SW480 (cell line): ENCODE data around the gene GALNTL6.
"Not testable (repeated sequence)": the region's sequence is repeated elsewhere in the genome, so short reads cannot be mapped to it uniquely, and the experiment has no call there.

ENCODE experiments used
- DNase-seq: peaks from one replicate; pipeline ENCODE4 v3.0.0-alpha.2; 2016; ENCODE audit warnings: low spot score

The GALNTL6 gene

DNA sequence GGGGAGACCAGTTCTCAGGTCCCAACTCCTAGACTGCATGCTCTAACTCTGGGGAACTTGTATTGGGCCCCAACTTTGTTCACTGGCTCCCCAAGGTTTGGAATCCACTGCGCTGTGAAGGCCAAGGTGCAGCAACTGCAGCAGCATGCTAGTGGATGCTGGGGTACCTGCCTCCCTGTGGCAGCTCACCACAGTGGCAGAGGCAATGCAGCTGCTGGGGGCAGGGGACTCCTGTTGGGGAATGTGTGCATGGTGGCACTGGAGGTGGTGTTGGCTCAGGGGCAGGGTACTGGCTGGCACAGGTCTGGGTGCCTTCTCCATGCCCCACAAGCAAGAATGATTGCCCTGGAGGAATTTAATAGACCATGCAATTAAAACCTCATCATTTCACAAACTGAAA is 862.0 kb downstream of the GALNTL6 start:
- no peak for DNase-seq

DNA sequence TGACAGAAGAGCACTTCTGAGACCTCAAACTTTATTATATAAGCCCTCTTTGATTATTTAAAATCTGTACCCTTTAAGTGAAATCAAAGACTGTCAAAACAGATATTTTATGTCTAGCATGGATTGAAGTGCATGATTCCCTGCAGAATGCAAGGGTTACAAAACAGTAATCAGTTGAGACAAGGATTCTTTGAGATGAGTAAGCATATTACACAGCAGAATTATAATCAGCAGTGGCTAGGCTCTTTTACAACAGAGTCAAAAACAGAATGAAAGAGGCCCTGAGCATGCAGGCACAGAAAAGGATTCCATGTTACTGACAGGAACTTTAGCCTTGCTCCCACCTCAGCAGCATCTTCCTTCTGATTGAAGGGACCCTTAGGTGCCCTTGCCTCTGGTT is 867.5 kb downstream of the GALNTL6 start:
- DNase-seq = no peak

DNA sequence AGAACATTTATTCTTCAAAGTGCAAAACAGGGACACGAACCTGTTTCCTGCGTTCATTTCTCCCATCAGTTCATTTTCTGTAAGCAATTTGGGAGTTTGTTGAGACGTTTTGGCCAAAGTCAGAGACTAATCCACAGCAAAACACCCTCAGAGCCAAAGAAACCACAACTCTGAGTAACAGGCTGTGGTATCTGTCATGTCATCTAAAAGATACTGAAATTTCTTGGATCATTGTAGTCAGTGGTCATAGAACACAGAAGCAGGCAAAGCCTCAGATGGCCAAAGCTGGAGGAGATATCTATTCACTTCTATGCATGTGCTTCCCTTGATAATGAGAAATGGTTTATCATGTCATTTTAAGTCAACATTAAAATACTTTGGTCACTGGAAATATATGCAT is 869.8 kb downstream of the GALNTL6 start:
- no peak for DNase-seq

DNA sequence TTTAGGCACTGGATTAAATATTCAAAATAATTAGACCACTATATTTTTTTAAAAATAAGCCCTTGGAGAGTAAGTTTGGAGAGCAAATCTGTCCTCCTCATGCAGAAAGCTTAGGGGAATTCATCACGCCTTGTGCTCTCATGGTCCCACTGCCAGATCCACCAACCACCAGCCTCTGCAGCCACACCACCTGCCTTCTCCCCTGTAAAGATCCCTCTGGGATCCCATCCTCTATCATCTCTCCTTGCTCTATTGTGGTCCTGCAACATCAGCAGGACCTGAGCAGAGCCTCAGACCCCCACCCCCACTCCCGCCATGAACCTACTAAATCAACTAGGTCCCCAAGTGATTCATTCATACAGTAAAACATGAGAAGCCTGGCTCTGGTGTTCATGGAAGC is 872.8 kb downstream of the GALNTL6 start:
- DNase-seq = no peak

DNA sequence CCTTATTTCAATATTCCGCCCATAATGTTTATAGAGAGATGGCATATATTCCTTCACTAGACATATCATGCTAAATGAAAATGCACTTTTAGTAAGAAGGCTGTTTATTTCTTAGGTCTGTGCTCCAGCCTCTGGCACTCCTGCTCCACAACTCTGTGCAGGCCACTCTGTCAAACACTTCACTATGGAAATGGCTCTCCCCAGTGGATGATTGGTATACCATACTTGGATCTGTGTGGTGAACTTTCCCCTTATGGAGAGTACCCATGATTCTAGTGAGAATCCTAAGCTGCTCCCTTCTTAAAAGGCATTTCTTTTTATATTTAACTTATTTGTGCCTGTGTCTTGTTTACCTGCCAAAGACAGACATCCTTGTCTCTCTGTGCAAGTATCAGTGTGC is 875.3 kb downstream of the GALNTL6 start:
- no peak for DNase-seq

DNA sequence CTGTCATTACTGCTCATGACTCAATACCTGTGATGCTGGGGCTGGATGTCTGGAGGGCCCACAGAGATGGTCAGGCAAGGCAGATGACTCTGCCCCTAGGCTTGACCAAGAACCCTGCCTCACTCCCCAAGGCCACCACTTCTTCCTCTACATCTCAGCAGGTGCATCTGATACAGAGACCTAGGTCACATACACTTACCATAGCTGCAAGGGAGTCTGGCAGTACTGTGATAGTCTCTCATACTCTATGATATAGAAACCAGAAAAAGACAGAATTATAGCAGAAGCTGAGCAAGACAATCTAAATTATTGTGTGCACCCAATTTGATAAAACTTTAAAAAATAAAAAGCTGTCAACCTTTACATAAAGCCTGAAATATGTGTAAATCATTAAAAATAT is 878.3 kb downstream of the GALNTL6 start:
- no peak for DNase-seq

DNA sequence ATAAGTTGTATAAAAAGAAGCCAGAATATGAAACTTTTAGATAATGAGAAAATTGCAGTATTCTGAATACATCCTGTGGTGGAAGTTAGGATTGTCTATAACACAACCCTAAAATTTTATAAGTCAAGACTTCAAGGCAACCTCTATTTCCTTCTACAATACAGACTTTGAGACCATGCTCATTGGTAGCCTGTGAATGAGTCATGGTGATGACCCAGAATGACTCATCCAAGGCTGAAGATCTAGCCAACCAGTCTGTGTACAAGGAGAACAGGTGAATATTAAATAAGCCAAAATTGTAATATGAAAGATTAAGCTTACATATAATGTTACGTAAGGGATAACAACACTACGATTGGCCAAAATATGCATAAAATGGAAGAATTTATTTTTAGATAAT is 879.5 kb downstream of the GALNTL6 start:
- DNase-seq = no peak

DNA sequence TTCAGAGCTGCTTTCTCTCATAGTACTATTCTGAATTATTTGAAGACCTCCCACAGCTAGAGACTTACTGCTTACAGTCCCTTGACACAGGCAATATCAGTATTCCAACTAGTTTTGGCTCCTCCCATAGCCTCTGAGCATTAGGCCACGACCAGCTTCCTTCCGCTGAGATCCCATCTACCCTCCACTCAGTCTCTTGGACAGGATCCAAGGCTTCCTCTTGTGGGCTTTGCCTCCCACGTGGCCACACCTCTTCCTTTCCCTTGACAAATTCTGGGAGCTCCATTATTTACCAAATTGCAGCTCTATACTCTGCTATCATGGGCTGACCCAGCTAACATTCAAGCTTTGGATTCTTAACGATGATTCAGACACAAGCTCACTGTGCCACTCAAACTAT is 885.1 kb downstream of the GALNTL6 start:
- DNase-seq = no peak

DNA sequence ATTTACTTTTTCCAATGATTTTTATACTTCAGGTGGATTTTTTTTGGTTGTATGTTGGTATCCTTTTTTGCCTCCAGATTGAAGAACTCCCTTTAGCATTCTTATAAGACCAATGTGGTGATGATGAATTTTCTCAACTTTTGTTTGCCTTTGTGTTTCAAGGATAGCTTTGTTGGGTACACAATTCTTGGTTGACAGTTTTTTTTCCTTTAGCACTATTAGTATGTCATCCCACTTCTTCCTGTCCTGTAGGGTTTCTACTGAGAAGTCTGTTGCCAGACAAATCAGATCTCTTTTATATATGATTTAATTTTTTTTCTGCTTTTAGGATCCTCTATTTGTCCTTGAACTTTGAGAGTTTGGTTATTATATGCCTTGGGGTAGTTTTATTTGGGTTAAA is 892.4 kb downstream of the GALNTL6 start:
- DNase-seq = no peak

DNA sequence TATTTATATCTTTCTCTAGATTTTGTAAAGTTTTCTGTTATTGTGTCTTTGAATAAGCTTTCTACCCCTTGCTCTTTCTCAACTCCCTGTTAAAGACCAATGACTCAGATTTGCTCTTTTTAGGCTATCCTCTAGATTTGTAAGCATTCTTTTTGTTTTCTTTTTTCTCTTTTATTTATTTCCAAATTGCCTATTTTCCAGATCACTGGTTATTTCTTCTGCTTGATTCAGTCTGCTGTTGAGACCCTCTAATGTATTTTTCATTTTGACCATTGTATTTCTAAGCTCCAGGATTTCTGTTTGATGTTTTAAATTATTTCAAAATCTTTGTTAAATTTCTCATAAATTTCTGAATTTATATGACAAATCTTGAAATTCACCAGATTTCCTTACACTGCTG is 892.8 kb downstream of the GALNTL6 start:
- no peak for DNase-seq

DNA sequence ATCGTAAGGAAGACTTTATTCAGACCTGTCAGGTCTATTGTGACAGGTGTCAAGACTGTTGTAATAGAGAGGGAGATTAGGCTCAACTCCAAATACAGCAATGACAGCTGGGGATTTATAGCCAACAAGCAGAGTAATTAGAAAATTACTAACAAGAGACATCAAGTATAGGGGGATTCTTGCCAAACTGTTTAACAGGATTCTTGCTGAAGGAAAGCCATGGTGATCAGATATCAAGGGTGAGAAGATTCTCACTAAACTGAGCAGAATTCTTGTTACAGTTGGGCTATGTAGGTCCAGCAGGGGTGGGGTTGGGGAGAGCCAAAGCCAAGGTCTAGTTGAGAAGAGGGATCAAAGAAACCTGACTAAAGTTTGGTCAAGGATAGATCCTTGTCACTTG is 894.4 kb downstream of the GALNTL6 start:
- no peak for DNase-seq

DNA sequence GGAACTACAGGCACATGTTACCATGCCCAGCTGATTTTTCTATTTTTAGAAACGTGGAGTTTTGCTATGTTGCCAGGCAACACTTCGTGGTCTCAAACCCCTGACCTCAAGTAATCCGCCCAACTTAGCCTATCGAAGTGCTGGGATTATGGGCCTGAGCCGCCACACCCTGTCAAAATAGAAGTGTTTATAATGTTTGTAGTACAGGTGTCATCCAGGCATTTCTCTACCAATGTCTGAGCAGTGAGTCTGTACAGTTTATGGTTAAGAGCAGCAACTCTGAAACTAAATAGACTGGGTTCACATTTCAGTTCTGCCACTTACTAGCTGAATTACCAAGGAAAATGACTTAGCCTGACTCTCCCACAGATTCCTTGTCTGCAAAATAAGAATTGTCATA is 895.0 kb downstream of the GALNTL6 start:
- no peak for DNase-seq

DNA sequence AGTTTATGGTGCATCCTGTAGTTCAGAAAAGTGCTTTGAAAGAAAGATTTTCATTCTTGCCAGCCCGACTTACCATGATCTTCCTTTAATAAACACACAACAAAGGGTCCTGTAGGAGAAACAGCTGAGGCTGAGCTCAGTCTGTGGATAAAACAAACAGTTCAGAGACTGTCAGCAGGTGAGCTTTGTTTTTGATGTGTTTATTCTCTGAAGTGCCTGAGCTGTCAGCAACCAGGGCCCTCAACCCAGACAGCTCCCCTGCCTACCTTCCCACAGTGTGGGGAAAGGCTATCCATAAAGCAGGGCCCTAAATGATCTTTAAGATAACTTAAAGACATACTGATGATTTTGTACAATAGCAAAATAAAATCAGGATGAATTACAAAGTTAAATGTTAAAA is 896.2 kb downstream of the GALNTL6 start:
- DNase-seq = no peak

DNA sequence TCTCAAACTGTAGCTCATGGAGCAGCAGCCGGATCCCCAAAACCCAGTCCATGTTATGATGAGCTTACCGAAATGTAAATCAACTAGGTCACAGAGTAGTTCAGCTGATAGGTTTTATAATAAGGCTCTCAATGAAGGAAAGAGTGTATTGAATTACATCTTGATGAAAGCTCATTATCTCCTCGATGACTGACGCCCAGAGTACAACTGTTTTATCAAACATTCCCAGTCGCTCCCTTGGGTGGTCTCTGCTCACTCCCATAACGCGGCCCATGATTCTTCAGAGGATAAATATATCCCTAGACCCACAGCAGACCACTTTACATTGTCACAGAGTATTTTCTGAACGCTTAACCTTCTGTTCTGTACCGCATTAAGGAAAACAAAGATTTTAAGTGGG is 903.1 kb downstream of the GALNTL6 start:
- no peak for DNase-seq

DNA sequence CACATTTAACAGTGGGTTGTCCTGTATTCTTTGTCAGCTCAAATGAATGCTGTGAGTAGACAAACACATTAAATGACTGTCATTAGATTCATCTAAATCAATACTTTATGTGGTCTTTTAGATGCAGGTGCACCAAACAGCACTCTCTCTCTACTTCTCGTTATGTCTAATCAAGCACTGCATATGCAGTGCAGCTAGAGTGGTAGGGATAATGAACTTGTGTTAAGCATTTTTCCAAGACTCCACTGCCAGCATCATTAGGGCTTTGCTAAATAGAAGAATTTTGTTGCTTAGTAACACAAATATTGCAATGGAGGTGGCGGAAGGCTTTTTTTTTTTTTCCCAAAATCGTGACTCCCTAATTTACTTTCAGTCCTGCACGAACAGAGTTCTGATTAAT is 908.5 kb downstream of the GALNTL6 start:
- DNase-seq = no peak

DNA sequence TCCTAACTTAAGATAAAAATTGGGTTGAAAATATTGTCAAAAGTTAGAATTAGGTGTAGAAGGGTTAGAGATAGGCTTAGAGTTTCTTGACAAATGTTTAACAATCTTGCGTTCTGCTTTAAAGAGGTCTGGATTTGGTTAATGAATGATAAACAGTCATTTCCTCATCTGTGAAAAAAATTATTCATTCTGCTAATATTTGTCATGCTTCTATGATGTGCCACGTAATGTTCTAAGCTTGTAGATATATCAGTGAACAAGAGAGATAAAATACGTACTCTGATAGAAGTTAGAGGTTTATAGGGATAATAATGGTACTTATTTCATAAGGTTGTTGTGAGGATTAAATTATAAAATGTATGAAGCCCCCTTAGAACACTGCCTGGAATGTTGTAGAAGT is 912.4 kb downstream of the GALNTL6 start:
- DNase-seq = no peak

DNA sequence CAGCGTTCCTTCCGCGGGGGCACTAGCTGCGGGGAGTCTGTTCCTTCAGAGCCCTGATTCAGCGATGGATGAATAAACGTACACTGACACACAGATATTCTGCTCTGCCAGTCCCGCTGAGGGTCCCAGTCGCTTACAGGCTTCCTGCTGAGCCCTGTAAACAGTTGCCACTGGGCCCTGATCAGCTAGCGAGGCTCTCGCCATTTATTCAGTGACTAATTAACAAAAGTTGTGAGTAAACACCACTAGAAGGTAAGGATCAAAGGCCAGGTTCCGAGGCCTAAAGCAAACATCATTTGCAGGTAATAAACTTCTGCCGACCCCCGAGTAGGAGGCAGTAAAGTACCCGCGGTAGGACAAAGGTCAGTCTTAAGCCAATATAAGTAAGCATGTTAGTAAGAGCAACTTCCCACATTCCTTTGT is 912.8 kb downstream of the GALNTL6 start:
- DNase-seq = peak; percentile 68

DNA sequence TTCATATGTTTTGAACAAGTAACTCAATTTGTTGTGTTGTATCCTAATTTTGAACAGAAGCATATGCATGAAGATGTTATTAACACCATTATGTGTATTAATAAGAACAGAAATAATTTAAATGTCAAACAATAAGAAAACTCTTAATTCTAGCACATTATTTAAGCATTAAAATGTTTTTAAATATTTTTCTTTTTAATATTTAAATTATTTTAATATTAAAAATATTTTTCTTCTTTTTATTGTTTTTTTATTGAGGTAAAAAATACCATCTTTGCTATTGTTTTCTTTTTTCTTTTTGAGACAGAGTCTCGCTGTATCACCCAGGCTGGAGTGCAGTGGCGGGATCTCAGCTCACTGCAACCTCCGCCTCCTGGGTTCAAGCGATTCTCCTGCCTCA is 914.4 kb downstream of the GALNTL6 start:
- DNase-seq = no peak

DNA sequence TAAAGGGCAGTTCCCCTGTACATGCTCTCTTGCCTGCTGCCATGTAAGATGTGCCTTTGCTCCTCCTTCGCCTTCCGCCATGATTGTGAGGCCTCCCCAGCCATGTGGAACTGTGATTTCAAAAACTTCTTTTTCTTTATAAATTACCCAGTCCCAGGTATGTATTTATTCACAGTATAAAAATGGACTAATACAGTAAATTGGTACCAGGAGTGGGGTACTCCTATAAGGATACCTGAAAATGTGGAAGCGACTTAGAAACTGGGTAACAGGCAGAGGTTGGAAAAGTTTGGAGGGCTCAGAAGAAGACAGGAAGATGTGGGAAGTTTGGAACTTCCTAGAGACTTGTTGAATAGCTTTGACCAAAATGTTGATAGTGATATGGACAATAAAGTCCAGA is 920.4 kb downstream of the GALNTL6 start:
- not testable (repeated sequence) for DNase-seq

DNA sequence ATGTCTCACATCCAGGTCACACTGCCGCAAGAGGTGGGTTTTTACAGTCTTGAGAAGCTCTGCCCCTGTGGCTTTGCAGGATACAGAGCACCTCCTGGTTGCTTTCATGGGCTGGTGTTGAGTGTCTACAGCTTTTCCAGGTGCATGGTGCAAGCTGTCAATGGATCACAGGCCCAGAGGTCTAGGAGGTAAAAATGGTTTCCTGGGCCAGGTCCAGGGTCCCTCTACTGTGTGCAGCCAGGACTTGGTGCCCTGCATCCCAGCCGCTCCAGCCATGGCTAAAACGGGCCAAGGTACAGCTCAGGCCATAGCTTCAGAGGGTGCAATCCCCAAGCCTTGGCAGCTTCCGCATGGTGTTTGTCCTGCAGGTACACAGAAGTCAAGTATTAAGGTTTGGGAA is 921.4 kb downstream of the GALNTL6 start:
- no peak for DNase-seq

DNA sequence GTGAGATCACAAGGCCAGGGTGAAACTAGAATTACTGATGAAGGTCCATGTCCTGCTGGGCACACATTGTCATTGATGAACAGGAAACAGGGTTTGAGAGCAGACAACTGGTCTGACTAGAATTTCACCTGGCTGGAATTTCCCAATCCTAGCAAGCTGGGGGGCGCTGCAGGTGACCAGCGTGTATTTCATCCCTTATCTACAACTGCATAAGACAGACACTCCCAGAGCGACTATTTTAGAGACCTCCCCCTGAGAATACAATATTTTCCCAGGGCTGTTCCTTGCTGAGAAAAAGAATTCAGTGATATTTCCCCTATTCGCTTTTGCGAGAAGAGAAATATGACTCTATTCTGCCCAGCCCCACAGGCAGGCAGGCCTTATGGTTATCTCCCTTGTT is 922.8 kb downstream of the GALNTL6 start:
- DNase-seq = no peak

DNA sequence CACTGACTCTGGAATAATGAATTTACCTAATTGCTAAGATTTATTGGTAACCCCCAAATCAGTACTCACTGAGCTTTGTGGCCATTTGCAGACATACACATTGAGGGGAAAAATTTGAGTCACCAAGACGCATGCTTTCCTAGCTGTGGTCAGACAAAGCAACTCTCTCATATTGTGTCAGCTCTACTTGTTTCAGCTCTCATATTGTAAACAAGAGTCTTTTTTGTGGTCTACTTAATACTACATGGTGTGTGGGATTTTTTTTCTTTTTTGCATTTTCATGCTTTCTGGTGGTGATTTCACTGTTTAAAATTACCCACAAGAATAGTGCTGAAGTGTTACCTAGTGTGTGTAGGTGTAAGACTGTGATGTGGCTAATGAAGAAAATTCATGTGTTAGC is 927.2 kb downstream of the GALNTL6 start:
- DNase-seq = no peak

DNA sequence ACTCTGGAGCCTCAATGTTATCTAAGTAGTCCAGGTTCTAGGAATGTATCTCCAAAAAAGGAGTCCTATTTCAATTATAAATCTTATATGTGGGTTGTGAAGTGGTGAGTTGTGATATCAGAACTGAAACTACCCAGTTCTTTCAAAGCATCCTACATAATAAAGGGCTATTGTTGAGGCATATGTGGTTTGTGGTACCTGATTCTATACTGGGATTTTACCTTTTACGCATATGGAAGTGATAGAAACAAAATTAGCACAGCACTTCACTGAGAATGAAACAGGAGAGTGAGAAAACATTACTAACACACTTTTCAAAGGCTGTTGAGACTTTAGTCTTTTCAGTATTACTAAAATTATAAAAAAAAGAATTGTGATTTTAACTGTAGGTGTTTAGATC is 937.7 kb downstream of the GALNTL6 start:
- DNase-seq = no peak

DNA sequence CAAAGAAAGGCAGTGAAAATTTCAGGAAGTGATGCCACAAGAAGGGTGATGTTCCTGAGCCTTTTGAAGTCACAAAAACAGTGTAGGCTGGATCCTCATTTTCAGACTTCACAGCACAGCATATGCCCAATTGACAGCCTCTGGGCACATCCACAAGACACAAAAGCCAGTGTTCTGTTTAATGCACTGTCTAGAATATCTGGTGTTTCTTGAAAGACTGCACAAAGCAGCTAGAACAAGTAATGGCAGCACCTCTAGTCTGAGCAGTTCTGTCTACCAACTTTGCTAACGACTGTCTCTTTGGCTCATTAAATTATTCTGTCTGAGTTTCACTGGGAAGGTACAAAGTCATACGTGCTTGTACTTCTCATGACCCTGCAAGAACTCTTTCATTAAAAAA is 938.3 kb downstream of the GALNTL6 start:
- DNase-seq = no peak

DNA sequence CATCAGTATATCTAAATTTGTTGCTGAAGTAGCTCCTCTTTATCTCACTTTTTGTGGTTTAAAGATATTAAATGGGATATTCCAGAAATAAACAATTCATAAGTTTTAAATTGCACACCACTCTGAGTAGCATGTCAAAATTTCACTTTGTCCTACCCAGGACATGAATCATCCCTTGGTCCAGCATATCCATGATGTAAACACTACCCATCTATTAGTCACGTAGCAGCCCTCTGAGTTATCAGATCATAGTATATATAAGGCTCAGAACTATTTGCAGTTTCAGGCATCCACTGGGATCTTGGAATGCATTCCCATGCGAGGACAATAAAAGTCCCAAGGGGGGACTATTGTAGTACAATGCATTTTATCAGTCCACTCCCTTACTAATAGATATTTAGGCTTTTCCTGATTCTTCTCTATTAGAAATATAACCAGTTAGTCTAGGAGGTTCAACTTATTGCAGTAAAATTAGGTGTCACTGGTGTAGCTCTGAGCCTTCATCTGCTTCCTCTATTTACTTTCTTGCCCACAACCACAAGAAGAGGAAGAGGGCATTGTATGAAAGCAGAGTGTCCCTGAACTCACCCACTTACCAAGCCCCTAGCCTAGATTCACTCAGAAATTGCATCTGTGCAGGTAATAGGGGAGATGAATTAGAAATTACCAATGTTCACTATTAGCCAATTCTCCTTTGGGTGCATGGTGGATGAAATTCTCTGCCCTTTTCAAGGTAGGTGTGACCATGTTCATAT is 945.6 kb downstream of the GALNTL6 start:
- DNase-seq = no peak
